Endothelial cell of umbilical vein (primary cell): Measurements from ENCODE around the gene PXMP2. TPM values are rescaled to one million over a fixed set of nuclear protein-coding genes. Genes with fewer than 3 reads are reported as not detected.

Experiments
- BruUV-seq: library from RNA; stranded (reverse); fragments of 400-500 nt; replicated peaks from 2 replicates; lab custom pipeline; 2021; lab: Mats Ljungman, UMichigan
- CTCF ChIA-PET: fragments of 300-600, 350-600 bp; sonication (Branson Sonifier 250); formaldehyde crosslinking; loops from one replicate; lab custom pipeline; 2021; ENCODE audit warnings: antibody characterized with exemption, inconsistent platforms; lab: Charles Lee
- POLR2A ChIA-PET: fragments of 300-600, 350-600 bp; sonication (Branson Sonifier 250); formaldehyde crosslinking; loops from one replicate; lab custom pipeline; 2021; ENCODE audit warnings: antibody characterized with exemption, inconsistent platforms; lab: Charles Lee
- DNase-seq: peaks from one replicate; pipeline ENCODE4 v3.0.0-alpha.2; 2011; ENCODE audit warnings: low read depth, low spot score
- FAIRE-seq: peaks from 2 replicates; lab custom pipeline; 2011; peaks lifted over from hg19 to GRCh38; lab: Jason Lieb, UNC
- H2AFZ ChIP-seq: 2 replicates; pipeline ENCODE4 v1.6.0; 2012; ENCODE audit warnings: low read depth, low read length, control low read depth, inconsistent platforms
- H3K27ac ChIP-seq: 2 replicates; pipeline ENCODE4 v1.5.1; 2011; ENCODE audit warnings: low read depth, mild to moderate bottlenecking, control low read depth, low read length, moderate library complexity; ENCODE audit not compliant: insufficient read depth
- H3K27me3 ChIP-seq, 2 experiments: 2 replicates each; pipeline versions ENCODE4 v1.6.0 to v1.6.1; 2011; ENCODE audit warnings: low read length in 2 of 2, mixed read lengths in 1 of 2; ENCODE audit not compliant: control insufficient read depth in 2 of 2, insufficient read depth in 2 of 2
- H3K36me3 ChIP-seq, 2 experiments: 2 replicates in 1 of 2; 3 replicates in 1 of 2; pipeline ENCODE4 v1.5.1; 2011; ENCODE audit warnings: low read length in 2 of 2, mild to moderate bottlenecking in 1 of 2, moderate library complexity in 1 of 2; ENCODE audit not compliant: control insufficient read depth in 2 of 2, insufficient read depth in 2 of 2; ENCODE audit errors: extremely low read depth in 1 of 2
- H3K4me1 ChIP-seq: 3 replicates; pipeline ENCODE4 v1.5.1; 2011; ENCODE audit warnings: mild to moderate bottlenecking, low read length; ENCODE audit not compliant: control insufficient read depth, insufficient read depth; ENCODE audit errors: extremely low read depth
- H3K4me2 ChIP-seq: 2 replicates; pipeline ENCODE4 v1.6.1; 2011; ENCODE audit warnings: low read length, control low read depth, mixed read lengths; ENCODE audit not compliant: insufficient read depth
- H3K4me3 ChIP-seq, 3 experiments: fragments of 200-600 bp in 1 of 3; sonication (generic), shearing (Covaris generic) in 1 of 3; replicated peaks in 1 of 3; 2 replicates each; pipeline ENCODE4 v1.5.1; 2011 to 2016; ENCODE audit warnings: control low read depth in 3 of 3, low read length in 3 of 3, mild to moderate bottlenecking in 2 of 3, inconsistent platforms in 1 of 3, low read depth in 1 of 3, moderate library complexity in 1 of 3; ENCODE audit not compliant: insufficient read depth in 1 of 3
- H3K79me2 ChIP-seq: 2 replicates; pipeline ENCODE4 v1.6.0; 2012; ENCODE audit warnings: low read length, inconsistent platforms; ENCODE audit not compliant: control insufficient read depth, insufficient read depth
- H3K9ac ChIP-seq: replicated peaks from 2 replicates; pipeline ENCODE3; 2011; ENCODE audit warnings: low read length, control low read depth; ENCODE audit not compliant: insufficient read depth; ENCODE audit errors: extremely low read depth
- H3K9me1 ChIP-seq: replicated peaks from 3 replicates; pipeline ENCODE4 v1.6.0; 2011; ENCODE audit warnings: mild to moderate bottlenecking, low read length; ENCODE audit not compliant: control insufficient read depth, insufficient read depth; ENCODE audit errors: extremely low read depth
- H3K9me3 ChIP-seq: replicated peaks from 2 replicates; pipeline ENCODE4 v1.5.1; 2012; ENCODE audit warnings: low read length, inconsistent platforms; ENCODE audit not compliant: control insufficient read depth, insufficient read depth
- H4K20me1 ChIP-seq: replicated peaks from 2 replicates; pipeline ENCODE3; 2011; ENCODE audit warnings: mild to moderate bottlenecking, low read length; ENCODE audit not compliant: control insufficient read depth, insufficient read depth; ENCODE audit errors: extremely low read depth
- CTCF ChIP-seq, 2 donors: IDR thresholded peaks; 1 replicate in 1 of 2; 2 replicates in 1 of 2; pipeline ENCODE4 v1.5.1; 2011; ENCODE audit warnings: low read length in 2 of 2, mild to moderate bottlenecking in 2 of 2, moderate library complexity in 2 of 2, control low read depth in 1 of 2, inconsistent platforms in 1 of 2, low read depth in 1 of 2; ENCODE audit not compliant: insufficient read depth in 1 of 2; ENCODE audit errors: extremely low read depth in 1 of 2
- EZH2 ChIP-seq: IDR thresholded peaks from 2 replicates; pipeline ENCODE4 v1.6.1; 2012; ENCODE audit warnings: borderline replicate concordance, low read depth, mild to moderate bottlenecking, moderate library complexity, low read length, inconsistent platforms; ENCODE audit not compliant: severe bottlenecking
- FOS ChIP-seq: IDR thresholded peaks from 2 replicates; pipeline ENCODE4 v1.6.1; 2011; ENCODE audit warnings: mild to moderate bottlenecking, low read length, moderate library complexity, borderline replicate concordance; ENCODE audit not compliant: insufficient read depth
- GATA2 ChIP-seq: IDR thresholded peaks from 2 replicates; pipeline ENCODE4 v1.7.0; 2011; ENCODE audit warnings: low read depth, mild to moderate bottlenecking, moderate library complexity, mixed read lengths, low read length; ENCODE audit not compliant: insufficient read length, insufficient read depth
- JUN ChIP-seq: IDR thresholded peaks from 2 replicates; pipeline ENCODE4 v1.6.1; 2011; ENCODE audit warnings: borderline replicate concordance, low read depth; ENCODE audit not compliant: insufficient read length, insufficient read depth
- MAX ChIP-seq: IDR thresholded peaks from 2 replicates; pipeline ENCODE4 v1.6.1; 2011; ENCODE audit not compliant: insufficient read depth, insufficient read length
- MYC ChIP-seq: IDR thresholded peaks from one replicate; pipeline ENCODE4 v1.6.1; 2011; ENCODE audit warnings: mild to moderate bottlenecking, low read depth, low read length
- POLR2A ChIP-seq: IDR thresholded peaks from 2 replicates; pipeline ENCODE4 v1.6.1; 2012; ENCODE audit warnings: low read depth, mild to moderate bottlenecking, control low read depth, low read length
- POLR2AphosphoS5 ChIP-seq: IDR thresholded peaks from 2 replicates; pipeline ENCODE4 v1.6.1; 2012; ENCODE audit warnings: low read depth, mild to moderate bottlenecking, control low read depth, low read length, moderate library complexity; ENCODE audit not compliant: insufficient read depth
- dilution Hi-C: fragments of 300-500 bp; cut with MboI; formaldehyde crosslinking; loops from one replicate; pipeline ENCODE4 v1.15.0; 2019; ENCODE audit warnings: low sequenced_read_pairs; ENCODE audit not compliant: extremely low pct_ligation_motif_present
- intact Hi-C: fragments of 100-400 bp; cut with micrococcal nuclease; formaldehyde crosslinking; loops from one replicate; pipeline ENCODE4 v1.10.0; 2022
- polyA plus RNA-seq, 4 experiments: library from polyadenylated mRNA; depleted of rRNA in 3 of 4; stranded (reverse) in 3 of 4; unstranded in 1 of 4; fragments of >200 nt; gene quantifications; 2 replicates each; pipeline versions ENCODE4 v1.2.1 to v1.2.3, GENCODE V29; 2011 to 2012; ENCODE audit warnings: missing spikeins in 1 of 4
- total RNA-seq: library from RNA; stranded (reverse); gene quantifications from 2 replicates; pipeline ENCODE4 v1.2.3, GENCODE V29; 2021

Gene PXMP2
- total and polyA plus RNA-seq, 2 donors (not counting 3 experiments of a cell fraction or from before 2014, with no cell fraction given), result 24.0 to 31.5 TPM

GRCh38 chr12:132734206-132734605 lies 46.8 kb downstream of the PXMP2 start:
- Histone ChIP-seq H3K36me3 (peaks cover 21 to 53% of the 10 kb centered on the region in 2 experiments), H4K20me1 (no peaks in the 10 kb centered on the region), H3K4me1 (no peaks in the 10 kb centered on the region), H3K9ac (no peak overlapping the region), H3K4me2 (no peak overlapping the region), H2AFZ (no peak overlapping the region), H3K9me1 (no peaks in the 10 kb centered on the region), H3K27me3 (no peaks in the 10 kb centered on the region), H3K27ac (no peak overlapping the region), H3K4me3 (no peak overlapping the region), H3K79me2 (peaks cover 3% of the 10 kb centered on the region), H3K9me3 (no peaks in the 10 kb centered on the region)
- ChIA-PET CTCF (no interaction called here), POLR2A (no interaction called here)
- dilution Hi-C loops, result no loop called here
- TF ChIP-seq JUN (no peak), POLR2A (no peak), POLR2AphosphoS5 (no peak), CTCF (IDR thresholded peaks at IDR 0.05; ENCODE audit: extremely low read depth in 1 of 2, insufficient read depth in 1 of 2, low read depth in 1 of 2, low read length in 2 of 2) (no peak), MYC (no peak), EZH2 (no peak), FOS (no peak), MAX (no peak), GATA2 (no peak)
- no TSS peak for BruUV-seq
- no peak for FAIRE-seq
- intact Hi-C loops, result no loop called here
- no peak for DNase-seq
